NCI-H2081 treated with DMSO at 0.1 percent for 48 hours (cell line): Measurements from ENCODE around the gene ZNF385D.

Source experiments
- DNase-seq: peaks from one replicate; lab custom pipeline; 2025; lab: John Stamatoyannopoulos, UW

The ZNF385D gene

DNA sequence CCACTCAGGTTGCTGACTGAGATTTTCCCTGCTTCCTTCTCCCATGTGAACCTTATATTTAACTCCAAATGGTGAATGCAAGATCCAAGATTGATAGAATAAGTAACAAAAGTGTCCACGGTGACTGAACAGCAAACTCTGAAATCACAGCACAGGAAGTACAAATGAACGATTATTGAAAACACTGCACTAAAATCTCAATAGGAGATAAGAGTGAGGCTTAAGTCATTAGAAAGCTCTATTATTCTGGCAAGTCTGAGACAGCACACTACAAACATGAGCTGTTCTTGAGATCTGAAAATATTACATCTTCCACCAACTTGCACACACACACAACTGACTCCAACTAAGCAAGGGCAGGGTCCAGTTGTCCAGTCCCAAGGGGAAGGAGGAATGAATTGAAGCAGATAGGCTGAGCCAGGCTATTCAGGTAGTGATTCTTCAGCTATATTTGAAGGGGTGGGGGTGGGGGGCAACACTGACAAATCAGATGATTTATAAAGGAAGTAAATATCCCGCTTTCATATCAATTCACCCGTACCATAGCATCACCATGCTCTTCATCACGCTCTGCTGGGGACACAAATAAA lies 2.9 kb downstream of the ZNF385D start:
- DNase-seq, result no peak

DNA sequence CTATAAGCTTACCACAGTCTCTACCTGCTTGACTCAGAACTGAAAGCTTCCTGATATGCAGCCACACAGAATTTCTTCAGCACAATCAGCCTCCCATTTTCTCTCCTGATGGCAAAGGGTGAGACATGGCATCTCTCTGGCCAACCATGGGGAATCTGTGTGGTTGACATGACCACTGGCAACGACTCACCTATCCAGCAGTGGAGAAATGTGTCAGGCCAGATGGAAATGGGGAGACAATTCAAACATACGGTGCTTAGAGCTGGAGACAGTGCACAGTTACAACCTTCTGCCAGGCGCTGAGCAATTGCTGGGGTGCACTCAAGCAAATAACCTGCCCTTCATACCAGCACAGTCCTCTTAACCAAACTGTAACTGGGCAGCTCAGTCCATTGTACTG lies 3.6 kb downstream of the ZNF385D start:
- DNase-seq, result no peak

DNA sequence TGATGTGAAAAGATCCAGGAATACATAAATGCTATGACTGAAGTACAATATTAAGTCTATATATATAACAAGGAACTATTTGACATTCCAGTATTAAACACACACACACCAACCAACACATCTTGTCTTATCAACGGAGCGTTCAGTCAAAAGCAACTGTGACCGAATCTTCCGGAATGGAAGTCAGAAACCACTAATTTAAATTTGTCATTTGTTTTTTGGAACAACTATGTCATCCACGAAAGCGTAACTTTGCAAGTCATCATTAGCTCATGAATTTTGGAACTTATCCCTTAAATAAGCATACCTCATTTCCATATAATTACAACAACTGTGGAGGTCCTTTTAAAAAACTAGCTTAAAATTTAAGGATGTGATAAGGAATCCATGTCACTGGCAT lies 5.0 kb downstream of the ZNF385D start:
- no peak for DNase-seq

DNA sequence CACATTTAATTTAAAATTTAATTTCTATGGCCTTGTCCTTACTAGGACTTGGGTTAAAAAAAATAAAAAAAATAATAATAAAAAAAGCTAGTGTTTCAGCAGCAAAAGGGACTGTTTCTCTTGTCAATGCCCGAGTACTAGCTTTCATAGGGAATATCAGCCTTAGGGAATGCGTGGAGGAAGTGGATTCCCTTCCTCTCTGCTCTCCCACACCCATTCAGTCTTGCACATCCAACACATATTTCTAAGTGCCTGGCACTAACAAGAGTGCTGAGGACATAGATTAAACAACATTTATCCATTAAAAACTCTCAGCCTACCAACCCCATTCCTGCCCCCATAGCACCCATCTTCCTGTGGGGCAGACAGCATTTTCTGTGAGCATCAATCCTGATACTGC lies 6.2 kb downstream of the ZNF385D start:
- DNase-seq, result no peak

DNA sequence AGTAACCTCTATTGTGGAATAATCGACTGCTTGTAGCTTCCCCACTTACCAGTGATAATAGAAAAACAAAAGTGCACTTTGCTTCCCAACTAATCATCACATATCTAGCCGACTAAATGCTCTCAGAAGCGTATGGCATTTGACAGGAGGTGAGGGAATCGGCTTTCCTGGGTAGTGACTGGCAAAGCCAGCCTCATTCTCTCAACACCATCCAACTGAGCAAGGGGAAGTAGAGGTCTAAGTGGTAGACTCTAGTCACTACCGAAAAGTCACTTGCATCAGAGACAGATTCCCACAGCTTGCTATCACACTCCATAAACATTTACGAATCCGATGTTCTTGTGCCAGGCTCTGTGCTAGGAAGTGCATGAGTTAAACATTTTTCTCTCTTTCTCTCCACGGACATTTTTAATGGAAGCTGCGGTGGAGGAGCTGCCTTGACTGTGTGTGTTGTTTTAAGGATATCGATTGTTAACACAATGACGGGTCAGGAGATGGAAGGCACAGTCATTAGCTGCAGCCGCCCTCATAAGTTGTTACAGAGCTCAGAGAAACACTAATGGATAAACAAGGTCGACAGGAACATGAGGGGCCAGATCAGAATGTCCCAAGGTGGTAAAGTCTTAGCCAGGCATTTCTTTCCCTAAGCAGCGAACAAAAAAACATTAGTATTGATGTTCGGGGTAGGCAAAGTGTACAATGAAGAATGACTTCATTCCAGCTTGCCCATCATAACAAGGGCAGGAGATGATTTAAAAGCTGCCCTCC lies 11.9 kb downstream of the ZNF385D start:
- no peak for DNase-seq

DNA sequence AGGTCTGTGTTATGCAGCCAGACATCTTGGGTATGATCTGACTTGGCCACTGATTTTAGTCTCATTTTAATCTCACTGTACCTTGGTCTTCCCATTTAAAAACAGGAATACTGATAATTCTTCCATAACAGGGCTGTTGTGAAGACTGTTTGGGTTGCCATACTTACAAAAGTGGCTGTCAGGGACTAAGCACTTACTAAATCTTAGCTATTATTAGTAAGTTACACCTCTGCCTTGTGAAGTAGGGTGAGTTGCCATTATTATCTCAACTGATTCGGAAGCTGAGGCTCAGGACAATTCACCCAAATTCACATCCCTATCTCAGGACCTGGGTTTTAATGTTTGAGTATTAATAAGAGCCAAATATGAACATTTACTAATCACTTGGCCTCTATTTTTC lies 12.7 kb downstream of the ZNF385D start:
- no peak for DNase-seq

DNA sequence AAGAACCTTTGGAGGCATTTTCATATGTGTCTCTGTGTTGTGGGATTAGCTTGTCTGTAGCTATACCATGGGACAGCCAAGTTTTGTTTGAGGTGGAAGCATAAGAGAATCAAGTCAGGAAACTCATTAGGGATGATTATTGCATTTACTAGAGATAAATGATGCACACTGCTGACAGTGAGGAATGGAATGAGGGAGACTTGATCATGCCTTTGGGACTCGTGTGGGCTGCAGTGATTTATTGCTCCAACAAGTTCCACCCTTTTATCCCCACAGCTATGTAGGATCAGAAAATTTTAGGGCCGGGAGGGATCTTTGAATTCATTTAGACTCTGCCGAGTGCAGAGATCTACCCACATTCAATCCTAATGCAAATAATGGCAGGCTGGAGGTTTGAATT lies 16.3 kb downstream of the ZNF385D start:
- no peak for DNase-seq

DNA sequence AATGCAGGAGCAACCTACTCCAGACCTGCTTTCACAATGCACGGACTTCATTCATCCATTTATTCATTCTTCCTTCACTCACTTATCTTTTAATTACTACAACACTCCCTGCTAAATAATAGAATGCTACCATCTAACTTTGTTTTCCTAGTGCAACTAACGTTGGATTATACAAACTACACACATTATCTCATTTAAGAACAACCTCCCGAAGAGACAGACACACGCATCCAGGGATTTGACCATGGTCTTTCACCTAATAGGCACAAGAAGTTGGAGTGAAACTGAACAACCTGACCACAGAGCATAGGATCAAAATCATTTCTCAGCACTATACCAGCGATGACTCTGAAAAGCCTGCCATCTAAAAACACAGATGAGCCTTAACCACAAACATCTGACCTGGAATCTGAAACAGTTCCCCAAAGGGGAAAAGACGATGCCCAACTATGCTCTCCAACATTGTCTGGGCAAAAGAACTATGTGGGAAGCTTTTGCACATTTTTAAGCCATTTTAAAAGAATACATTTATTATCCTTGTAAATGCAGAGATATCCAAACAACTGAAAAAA lies 21.0 kb downstream of the ZNF385D start:
- DNase-seq, result no peak

DNA sequence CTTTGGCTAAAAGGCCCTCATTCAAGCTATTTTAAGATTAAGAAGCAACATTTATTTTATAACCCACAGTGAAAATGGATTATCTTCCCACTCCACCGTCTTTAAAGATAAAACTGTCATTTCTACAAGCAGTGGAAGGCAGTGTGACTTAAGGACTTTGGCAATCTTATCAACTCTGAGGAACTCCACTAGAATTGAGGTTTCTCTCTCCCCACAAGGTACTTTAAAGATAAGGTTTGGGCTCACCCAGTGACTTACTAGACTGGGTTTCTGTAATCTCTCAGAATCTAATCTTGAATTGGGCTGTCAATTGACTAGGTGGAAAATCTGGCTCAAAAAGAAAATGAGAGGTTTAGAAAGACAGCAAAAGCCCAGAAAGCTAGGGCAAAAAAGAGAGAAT lies 21.7 kb downstream of the ZNF385D start:
- no peak for DNase-seq

DNA sequence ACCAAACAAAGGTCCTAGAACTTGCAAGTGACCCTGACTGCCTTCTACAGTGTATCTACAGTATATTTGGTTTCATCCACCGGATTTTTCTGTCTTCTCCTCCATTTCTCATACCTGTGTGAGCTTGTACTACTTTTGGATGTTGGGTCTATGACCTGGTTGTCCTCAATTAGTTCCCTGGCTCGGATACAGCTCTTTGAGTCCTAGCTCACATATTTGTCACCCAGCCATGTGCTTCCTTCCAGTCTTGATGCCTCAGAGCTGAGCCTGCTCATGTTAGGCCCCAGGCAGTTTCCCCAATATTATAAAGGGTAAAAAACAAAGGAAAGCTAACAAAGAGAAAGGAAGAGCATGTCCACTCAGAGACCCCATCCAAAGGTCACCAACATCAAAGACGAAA lies 28.2 kb downstream of the ZNF385D start:
- DNase-seq, result no peak

DNA sequence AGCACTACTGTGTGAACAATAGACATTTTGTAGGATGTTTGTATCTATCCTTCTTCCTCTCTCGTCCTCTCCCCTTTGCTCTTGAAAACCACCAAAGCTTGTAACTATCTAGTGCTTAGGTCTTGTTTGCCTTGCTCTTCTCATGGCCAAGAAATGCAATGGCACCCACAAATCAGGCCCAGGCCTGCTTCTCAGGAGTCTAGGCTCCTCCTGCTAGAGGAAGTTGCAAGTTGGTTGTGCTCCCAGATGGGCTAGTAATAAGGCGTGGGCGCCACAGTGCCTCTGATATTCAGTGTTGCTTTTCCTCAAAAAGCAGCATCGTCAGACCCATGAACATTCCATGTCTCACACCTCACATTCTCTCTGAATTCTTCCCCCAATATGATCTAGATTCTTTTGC lies 28.7 kb downstream of the ZNF385D start:
- DNase-seq, result no peak

DNA sequence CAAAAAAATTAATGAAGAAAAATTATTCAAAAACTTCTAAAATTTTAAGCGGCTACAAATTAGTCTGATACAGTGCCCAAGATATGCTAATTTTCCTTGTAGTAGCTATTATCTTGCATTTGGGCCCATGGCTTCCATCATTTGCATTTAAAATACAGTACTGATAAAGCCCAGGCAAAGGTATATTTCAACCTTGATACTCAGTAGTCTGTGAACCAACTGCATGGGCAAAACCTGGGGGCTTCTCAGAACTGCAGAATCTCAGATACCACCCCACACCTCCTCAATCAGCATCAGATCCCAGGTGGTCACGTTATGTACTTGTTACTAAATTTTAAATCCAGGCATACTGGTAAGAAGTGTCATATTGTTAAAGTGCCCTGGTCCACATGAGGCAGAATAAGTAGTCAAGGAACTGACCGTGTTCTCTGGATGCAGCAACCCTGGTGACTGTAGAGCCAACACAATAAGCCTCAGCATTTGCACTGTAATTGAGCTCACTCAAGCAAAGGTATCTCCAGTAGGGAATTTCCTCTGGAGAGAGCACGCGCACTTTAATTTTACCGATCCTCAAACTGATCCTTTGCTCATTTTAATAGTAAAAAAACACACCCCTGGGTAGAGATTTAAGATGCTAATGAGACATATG lies 31.9 kb downstream of the ZNF385D start:
- DNase-seq, result no peak

DNA sequence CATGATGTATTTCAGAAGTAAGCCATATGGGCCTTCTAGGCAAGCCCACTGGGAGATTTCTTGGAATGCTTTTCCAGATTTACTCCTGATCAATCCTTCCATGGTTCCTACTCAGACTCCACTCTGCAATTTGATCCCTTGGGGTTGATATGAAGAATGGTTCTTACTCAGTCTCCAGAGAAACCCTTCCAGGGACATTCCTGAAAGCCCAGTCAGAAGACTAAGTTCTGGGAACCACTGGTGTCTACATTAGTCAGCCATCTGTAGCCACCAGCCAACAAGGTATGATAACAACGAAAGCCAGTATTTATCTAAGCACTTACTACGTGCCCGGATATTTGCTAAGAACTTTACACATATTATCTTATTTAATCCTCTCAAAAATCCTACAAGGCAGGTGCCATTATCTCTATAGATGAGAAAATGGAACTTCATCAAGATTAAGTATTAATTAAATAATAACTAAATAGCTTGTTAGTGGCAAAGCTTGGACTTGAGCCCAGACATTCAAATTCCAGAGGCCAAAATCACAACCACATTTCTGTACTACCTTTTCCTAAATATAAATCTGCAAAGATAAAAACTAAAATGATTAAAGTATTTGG lies 32.7 kb downstream of the ZNF385D start:
- DNase-seq, result no peak

DNA sequence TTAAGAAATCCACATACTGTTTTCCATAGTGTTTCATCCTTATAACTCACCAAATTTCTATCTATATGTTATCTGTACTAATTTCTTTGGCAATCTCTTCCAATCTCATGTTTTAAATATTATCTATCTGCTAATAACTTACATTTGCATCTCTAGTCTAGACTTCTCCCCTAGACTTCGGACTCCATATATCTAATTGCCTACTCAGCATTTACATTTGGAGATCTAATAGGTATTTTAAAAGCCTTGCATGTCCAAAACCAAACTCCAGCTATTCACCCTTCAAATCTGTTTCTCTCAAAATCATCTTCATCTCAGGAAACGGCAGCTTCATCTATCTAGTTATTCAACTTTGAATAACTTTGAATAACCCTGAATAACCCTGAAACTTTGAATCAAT lies 35.3 kb downstream of the ZNF385D start:
- no peak for DNase-seq

DNA sequence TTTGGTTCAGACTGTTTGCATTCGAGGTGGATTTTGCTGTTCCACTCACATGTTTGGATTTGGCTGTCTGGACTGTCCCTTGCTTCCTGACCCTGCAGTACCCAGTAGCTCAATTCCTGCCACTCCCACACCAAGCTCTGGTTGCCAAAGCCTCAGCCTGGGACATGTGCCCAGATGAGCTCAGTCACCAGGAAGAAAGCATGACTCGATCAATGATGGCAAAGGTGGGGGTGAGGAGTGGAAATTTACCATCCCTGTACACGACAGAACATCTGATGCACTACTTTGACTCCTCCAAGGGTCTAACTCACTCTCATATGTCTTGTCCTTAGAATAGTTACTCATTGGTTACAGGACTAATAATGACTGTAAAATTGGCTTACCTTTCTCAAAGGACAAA lies 45.2 kb downstream of the ZNF385D start:
- no peak for DNase-seq

DNA sequence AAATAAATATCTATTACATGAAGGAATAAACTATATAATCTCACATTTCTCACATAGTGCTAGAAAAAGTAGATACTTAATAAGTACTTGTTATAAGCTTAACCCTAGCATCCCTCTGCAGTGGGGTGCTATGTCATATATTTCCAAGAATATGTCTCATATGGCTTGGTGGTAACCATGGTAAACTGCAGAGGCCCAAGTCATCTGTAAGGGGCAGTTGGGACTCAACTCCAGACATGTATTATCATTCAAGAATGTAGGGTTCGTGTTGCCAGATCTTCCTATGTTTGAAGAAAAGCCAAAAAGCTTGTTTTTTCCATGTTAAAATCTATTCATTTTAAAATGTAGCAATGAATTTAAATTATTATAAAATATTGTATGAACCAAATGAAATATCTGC lies 46.2 kb downstream of the ZNF385D start:
- DNase-seq, result no peak

DNA sequence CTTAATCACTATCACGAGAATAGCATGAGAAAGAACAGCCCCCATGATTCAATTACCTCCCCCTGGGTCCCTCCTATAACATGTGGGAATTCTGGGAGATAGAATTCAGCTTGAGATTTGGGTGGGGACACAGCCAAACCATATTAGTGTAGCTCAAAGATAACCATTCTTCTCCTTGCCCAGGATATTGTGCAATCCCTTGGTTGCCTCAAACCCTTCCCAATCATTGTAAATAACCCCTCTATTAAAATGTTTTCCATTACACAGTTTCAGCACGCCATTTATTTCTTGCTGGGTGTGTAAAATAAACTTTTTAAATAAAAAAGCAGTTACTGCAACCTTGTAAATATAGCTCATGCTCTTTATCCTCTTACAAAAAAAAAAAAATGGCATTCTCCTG lies 47.7 kb downstream of the ZNF385D start:
- no peak for DNase-seq

DNA sequence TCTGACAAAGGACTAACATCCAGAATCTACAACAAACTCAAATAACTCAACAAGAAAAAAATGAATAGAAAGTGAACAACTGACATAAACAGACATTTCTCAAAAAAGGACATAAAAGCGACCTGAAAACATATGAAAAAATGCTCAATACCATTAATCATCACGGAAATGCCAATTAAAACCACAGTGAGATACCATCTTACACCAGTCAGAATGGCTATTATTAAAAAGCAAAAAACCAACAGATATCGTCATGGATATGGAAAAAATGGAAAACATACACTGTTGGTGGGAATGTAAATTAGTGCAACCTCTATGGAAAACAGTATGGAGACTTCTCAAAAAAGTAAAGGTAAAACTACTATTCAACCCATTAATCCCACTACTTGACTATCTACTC lies 53.3 kb downstream of the ZNF385D start:
- no peak for DNase-seq

DNA sequence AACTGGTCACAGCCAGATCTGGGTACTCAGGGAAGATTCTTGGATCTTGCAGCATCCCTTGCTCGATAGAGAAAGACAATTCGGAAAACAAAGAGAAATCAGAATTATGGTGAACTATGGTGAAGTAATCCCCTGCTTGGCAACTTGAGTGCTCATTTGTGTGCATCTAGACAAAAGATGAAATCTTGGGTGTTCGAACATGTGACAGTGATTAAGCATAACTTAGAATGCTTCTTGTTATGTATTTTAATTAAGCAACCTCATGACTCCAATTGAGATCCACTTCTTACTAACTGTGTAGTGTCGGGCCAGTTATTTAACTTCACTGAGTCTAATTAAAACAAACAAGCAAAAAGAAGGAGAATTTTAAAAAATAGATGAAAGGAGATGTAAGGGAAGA lies 56.5 kb downstream of the ZNF385D start:
- no peak for DNase-seq

DNA sequence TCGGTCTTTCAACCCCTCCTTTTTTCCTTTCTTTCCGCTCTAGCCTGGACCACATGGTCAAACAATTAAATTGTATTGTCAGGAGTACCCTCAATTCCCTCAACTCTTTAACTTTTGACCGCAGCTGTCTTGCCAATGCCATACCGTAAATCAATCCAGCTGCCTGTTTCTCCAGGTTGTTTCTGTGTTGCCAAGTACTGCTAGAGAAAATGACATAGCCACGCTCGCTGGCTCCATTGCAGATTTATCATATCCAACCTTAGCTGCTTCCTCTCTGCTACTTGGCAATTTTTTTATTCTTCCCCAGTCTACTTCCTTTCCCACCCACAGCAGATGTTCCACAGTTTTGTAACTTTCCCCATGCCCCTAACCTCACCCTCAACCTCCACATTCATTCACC lies 60.0 kb downstream of the ZNF385D start:
- DNase-seq, result no peak

DNA sequence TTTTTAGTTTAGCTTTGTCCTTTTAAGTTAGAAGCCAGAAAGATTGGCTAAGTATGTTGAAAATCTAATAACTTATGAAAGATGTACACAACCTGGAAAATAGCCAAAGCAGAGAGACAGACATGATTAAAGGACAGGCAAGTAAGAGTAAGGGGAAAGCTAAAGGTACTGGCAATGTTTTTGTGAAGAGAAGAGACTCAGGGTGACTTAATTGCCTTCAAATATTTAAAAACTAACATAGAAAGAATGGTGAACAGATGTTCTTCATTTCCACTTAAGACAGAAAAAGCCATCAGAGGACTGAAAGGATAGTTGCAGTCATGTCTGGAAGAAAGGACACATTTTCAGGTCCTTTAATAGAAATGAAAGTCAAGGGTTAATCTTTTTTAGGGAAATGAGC lies 68.8 kb downstream of the ZNF385D start:
- no peak for DNase-seq

DNA sequence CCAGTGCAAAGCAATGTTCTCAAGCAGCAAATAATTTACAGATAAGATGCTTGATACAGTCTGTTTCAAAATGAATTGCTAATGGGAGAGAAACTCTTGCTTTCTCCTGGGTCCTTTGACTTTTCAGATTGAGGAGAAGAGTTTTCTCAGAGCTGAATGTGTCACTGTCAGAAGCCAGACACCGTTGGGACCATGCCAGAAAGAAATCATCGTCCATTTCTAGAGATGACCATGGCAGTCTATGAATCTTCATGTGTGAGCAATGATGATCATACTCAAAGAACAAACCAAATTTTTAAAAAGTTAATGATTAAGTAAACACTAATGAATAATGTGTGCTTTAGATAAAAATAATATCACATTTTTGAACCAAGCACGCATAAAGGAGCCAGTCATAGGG lies 77.6 kb downstream of the ZNF385D start:
- no peak for DNase-seq

DNA sequence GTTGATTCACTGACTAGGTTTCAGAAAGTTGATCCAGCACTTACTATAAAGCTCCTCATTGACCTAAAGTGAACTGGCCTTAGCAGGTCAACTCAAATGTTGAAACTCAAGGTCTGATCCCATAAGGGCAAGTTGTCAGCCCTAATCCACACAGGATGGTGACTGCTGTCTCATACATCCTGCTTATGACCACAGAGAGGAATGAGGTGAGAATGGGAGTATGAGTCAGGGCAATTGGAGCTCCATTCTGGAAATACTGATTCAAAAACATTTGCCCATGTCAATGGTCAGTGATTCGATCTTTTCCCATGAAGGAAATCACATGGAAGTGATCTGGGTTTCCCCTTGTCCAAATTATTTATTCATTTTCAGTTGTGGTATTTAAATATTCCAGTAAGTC lies 78.7 kb downstream of the ZNF385D start:
- no peak for DNase-seq
